Loucy (cell line): ENCODE results near the gene C1QL1.

Source experiments
- H2AFZ ChIP-seq: fragments of 200-600 bp; sonication (generic); 2 replicates; pipeline ENCODE4 v1.6.0; 2016; ENCODE audit warnings: antibody characterized with exemption, mild to moderate bottlenecking, low read length, moderate library complexity
- H3F3A ChIP-seq: fragments of 200-600 bp; 2 replicates; pipeline ENCODE4 v1.6.0; 2016; ENCODE audit warnings: antibody characterized with exemption, low read depth, mild to moderate bottlenecking
- H3K27me3 ChIP-seq: fragments of 200-600 bp; sonication (generic); 2 replicates; pipeline ENCODE4 v1.6.1; 2014; ENCODE audit warnings: low read length, mild to moderate bottlenecking; ENCODE audit not compliant: insufficient read depth, poor library complexity, severe bottlenecking
- H3K36me3 ChIP-seq: fragments of 200-600 bp; sonication (generic); 2 replicates; pipeline ENCODE4 v1.6.1; 2016; ENCODE audit warnings: low read length; ENCODE audit not compliant: insufficient read depth
- H3K4me1 ChIP-seq: fragments of 200-600 bp; sonication (generic); 2 replicates; pipeline ENCODE4 v1.5.1; 2014; ENCODE audit warnings: low read length, mild to moderate bottlenecking; ENCODE audit not compliant: insufficient read depth, poor library complexity, severe bottlenecking
- H3K4me2 ChIP-seq: fragments of 200-600 bp; sonication (generic); 2 replicates; pipeline ENCODE4 v1.6.0; 2014; ENCODE audit warnings: antibody characterized with exemption, low read length, low read depth, mild to moderate bottlenecking; ENCODE audit not compliant: poor library complexity, severe bottlenecking
- H3K4me3 ChIP-seq: fragments of 200-600 bp; sonication (generic); 2 replicates; pipeline ENCODE4 v1.5.1; 2014; ENCODE audit warnings: low read length, mild to moderate bottlenecking, mixed read lengths; ENCODE audit not compliant: poor library complexity, severe bottlenecking
- H3K79me2 ChIP-seq: fragments of 200-600 bp; sonication (generic); 2 replicates; pipeline ENCODE4 v1.6.1; 2014; ENCODE audit warnings: low read length; ENCODE audit not compliant: insufficient read depth
- H3K9ac ChIP-seq: fragments of 200-600 bp; sonication (generic); 2 replicates; pipeline ENCODE4 v1.6.0; 2014; ENCODE audit warnings: mild to moderate bottlenecking, low read depth, low read length, moderate library complexity; ENCODE audit not compliant: poor library complexity, severe bottlenecking
- H3K9me2 ChIP-seq: fragments of 200-600 bp; sonication (generic); replicated peaks from 2 replicates; pipeline ENCODE4 v1.6.1; 2016; ENCODE audit warnings: low read depth, low read length, mixed read lengths
- H3K9me3 ChIP-seq: fragments of 200-600 bp; sonication (generic); 2 replicates; pipeline ENCODE4 v1.6.1; 2014; ENCODE audit warnings: mild to moderate bottlenecking, antibody characterized with exemption, low read length, low read depth; ENCODE audit not compliant: insufficient read depth
- H4K20me1 ChIP-seq: fragments of 200-600 bp; sonication (generic); 2 replicates; pipeline ENCODE4 v1.6.0; 2014; ENCODE audit warnings: antibody characterized with exemption, low read length, mild to moderate bottlenecking; ENCODE audit not compliant: insufficient read depth, poor library complexity, severe bottlenecking
- CTCF ChIP-seq: fragments of 200-600 bp; sonication (generic); conservative IDR thresholded peaks from 2 replicates; pipeline ENCODE4 v1.5.1; 2014; ENCODE audit warnings: mild to moderate bottlenecking, antibody characterized with exemption, low read length
- EZH2phosphoT487 ChIP-seq: fragments of 200-600 bp; IDR thresholded peaks from 2 replicates; pipeline ENCODE4 v1.6.1; 2018; ENCODE audit warnings: antibody characterized with exemption, mild to moderate bottlenecking, moderate library complexity, borderline replicate concordance

The C1QL1 gene

DNA sequence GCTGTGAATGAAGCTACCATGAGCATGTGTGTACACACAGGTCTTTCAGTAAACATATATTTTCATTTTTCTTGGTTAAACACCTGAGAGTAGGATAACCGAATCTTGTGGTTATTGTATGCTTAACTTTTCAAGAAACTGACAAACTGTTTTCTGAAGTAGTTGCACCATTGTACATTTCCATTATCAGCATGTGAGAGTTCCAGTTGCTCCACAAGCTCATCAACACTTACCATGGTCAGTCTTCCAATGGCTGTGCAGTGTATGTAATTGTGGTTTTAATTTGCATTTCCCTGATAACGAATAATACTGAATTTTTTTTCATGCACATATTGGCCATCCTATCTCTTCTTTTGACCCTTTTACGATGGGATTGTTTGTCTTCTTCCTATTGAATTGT, 31.3 kb upstream of the C1QL1 start:
- Histone ChIP-seq H2AFZ (no peak overlapping the region), H3K9me3 (peaks cover 5% of the 10 kb centered on the region), H3K9ac (no peak overlapping the region), H3K79me2 (no peaks in the 10 kb centered on the region), H3K4me3 (no peak overlapping the region), H3K27me3 (no peaks in the 10 kb centered on the region), H3K4me1 (no peaks in the 10 kb centered on the region), H3K4me2 (no peak overlapping the region), H3K36me3 (no peaks in the 10 kb centered on the region), H4K20me1 (no peaks in the 10 kb centered on the region), H3K9me2 (no peaks in the 10 kb centered on the region), H3F3A (no peaks in the 10 kb centered on the region)
- no peak for TF ChIP-seq CTCF
- TF ChIP-seq EZH2phosphoT487, result no peak

DNA sequence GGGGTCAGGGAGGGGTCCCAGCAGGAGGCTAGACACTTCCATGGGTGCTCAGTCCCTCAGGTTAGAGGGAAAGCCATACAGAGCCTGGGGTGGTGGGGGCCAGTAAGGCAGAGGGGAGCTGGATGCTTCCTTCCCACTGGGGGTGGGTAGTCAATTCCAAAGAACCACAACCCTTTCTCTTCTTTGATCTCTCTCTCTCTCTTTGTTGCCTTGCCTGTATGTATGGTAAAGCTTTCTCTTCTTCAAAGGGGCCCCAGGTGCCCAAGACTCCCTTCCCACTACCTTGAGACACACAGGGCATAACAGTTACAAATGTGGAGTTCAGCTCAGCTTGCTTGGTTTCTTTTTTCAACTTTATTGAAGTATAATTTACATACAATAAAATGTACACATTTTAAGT, 30.5 kb upstream of the C1QL1 start:
- H3K4me3 ChIP-seq, result no peak overlapping the region
- TF ChIP-seq EZH2phosphoT487, result no peak
- TF ChIP-seq CTCF, result no peak
- H4K20me1 ChIP-seq, result no peaks in the 10 kb centered on the region
- no peaks in the 10 kb centered on the region for H3K4me1 ChIP-seq
- H3K36me3 ChIP-seq, result no peaks in the 10 kb centered on the region
- H3K9me2 ChIP-seq, result no peaks in the 10 kb centered on the region
- H2AFZ ChIP-seq, result no peak overlapping the region
- no peak overlapping the region for H3K9ac ChIP-seq
- H3K9me3 ChIP-seq, result peaks cover 5% of the 10 kb centered on the region
- H3K4me2 ChIP-seq, result no peak overlapping the region
- H3F3A ChIP-seq, result no peaks in the 10 kb centered on the region
- H3K27me3 ChIP-seq, result no peaks in the 10 kb centered on the region
- no peaks in the 10 kb centered on the region for H3K79me2 ChIP-seq

DNA sequence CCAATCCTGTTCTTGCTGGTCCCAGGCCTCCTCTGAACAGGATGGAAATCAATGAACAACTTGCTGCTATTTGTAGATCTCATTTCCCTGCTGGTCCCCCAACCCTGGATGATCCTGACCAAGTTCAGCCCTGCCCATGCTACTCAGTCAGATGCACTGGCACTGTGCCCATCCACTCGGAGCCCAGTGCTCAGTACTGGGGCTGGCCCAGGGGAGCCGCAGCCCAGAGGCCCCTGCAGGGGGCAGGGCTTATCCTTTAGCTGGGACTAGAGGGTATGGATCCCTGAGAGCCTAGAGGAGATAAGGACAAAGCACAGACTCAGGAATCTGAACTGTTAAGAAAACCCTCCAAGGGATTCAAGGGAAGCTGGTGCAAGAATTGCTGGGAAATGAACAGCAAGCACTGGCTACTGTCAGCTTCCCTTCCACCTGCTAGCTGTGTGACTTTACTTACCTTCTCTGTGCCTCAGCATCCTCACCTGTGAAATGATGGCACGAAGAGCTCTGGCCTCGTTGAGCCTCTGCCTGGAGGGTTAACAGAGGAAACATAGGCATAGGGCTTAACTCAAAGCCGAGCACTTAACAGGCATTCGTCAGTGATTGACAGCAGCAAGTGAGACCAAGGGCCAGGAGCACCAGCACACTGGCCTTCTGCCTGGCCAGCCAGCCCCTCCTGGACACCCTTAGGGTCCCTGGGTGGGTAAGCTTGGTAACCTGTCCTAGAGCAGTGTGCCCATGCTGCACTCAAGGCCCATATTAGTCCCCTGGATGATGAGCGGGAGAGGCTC, 29.8 kb upstream of the C1QL1 start:
- H3K4me2 ChIP-seq, result no peak overlapping the region
- no peaks in the 10 kb centered on the region for H3K79me2 ChIP-seq
- no peaks in the 10 kb centered on the region for H3K4me1 ChIP-seq
- TF ChIP-seq EZH2phosphoT487 (no peak), CTCF (no peak)
- no peak overlapping the region for H2AFZ ChIP-seq
- H3K9me2 ChIP-seq, result no peaks in the 10 kb centered on the region
- H3K4me3 ChIP-seq, result no peak overlapping the region
- H3K9ac ChIP-seq, result no peak overlapping the region
- no peaks in the 10 kb centered on the region for H4K20me1 ChIP-seq
- H3K36me3 ChIP-seq, result no peaks in the 10 kb centered on the region
- no peaks in the 10 kb centered on the region for H3K27me3 ChIP-seq
- peaks cover 5% of the 10 kb centered on the region for H3K9me3 ChIP-seq
- no peaks in the 10 kb centered on the region for H3F3A ChIP-seq
